Liver (tissue), 9 donors: ENCODE results near the gene FIGNL1. TPM values are rescaled to one million over a fixed set of nuclear protein-coding genes. Genes with fewer than 3 reads are reported as not detected.

Source experiments
- DNase-seq: peaks from one replicate; pipeline ENCODE4 v3.0.0-alpha.2; 2017; ENCODE audit warnings: low spot score
- H3K27ac ChIP-seq, 2 donors: one replicate each; pipeline ENCODE4 v1.7.0; 2013; ENCODE audit warnings: inconsistent platforms in 2 of 2, low read length in 2 of 2, control low read depth in 1 of 2, low read depth in 1 of 2, mild to moderate bottlenecking in 1 of 2
- H3K27me3 ChIP-seq, 4 donors: one replicate each; pipeline versions ENCODE4 v1.6.1 to v1.7.0; 2013; ENCODE audit warnings: low read length in 3 of 4, inconsistent platforms in 1 of 4, mild to moderate bottlenecking in 1 of 4, moderate library complexity in 1 of 4; ENCODE audit not compliant: control insufficient read depth in 4 of 4, insufficient read depth in 4 of 4
- H3K36me3 ChIP-seq, 4 donors: one replicate each; pipeline versions ENCODE4 v1.6.1 to v1.7.0; 2013; ENCODE audit warnings: low read length in 3 of 4, mild to moderate bottlenecking in 3 of 4, low read depth in 1 of 4, moderate library complexity in 1 of 4; ENCODE audit not compliant: control insufficient read depth in 4 of 4, insufficient read depth in 3 of 4
- H3K4me1 ChIP-seq, 4 donors: one replicate each; pipeline versions ENCODE4 v1.6.1 to v1.7.0; 2013; ENCODE audit warnings: low read length in 3 of 4, mild to moderate bottlenecking in 3 of 4, moderate library complexity in 1 of 4; ENCODE audit not compliant: control insufficient read depth in 4 of 4, insufficient read depth in 4 of 4
- H3K4me3 ChIP-seq, 3 donors: one replicate each; pipeline versions ENCODE4 v1.6.1 to v1.7.0; 2013; ENCODE audit warnings: low read length in 3 of 3, control low read depth in 1 of 3, low read depth in 1 of 3, mild to moderate bottlenecking in 1 of 3
- H3K9ac ChIP-seq, 2 donors: one replicate each; pipeline ENCODE4 v1.7.0; 2013; ENCODE audit warnings: low read length in 2 of 2, mild to moderate bottlenecking in 2 of 2, moderate library complexity in 2 of 2, control low read depth in 1 of 2, low read depth in 1 of 2
- H3K9me3 ChIP-seq, 4 donors: one replicate each; pipeline versions ENCODE4 v1.6.1 to v1.7.0; 2013; ENCODE audit warnings: low read length in 3 of 4; ENCODE audit not compliant: control insufficient read depth in 4 of 4
- FOXA1 ChIP-seq: IDR thresholded peaks from 2 replicates; pipeline ENCODE4 v1.6.1; 2016; ENCODE audit warnings: antibody characterized with exemption
- FOXA2 ChIP-seq: IDR thresholded peaks from 2 replicates; pipeline ENCODE4 v1.6.1; 2016; ENCODE audit warnings: antibody characterized with exemption
- GABPA ChIP-seq, 2 donors: IDR thresholded peaks in 1 of 2; conservative IDR thresholded peaks in 1 of 2; 2 replicates each; pipeline ENCODE4 v1.6.1; 2016; ENCODE audit warnings: antibody characterized with exemption in 2 of 2, mild to moderate bottlenecking in 1 of 2, moderate library complexity in 1 of 2
- HNF4A ChIP-seq, 2 donors: conservative IDR thresholded peaks; 2 replicates each; pipeline ENCODE4 v1.6.1; 2016; ENCODE audit warnings: antibody characterized with exemption in 2 of 2, mild to moderate bottlenecking in 2 of 2
- HNF4G ChIP-seq: IDR thresholded peaks from 2 replicates; pipeline ENCODE4 v1.6.1; 2016; ENCODE audit warnings: antibody characterized with exemption
- MAX ChIP-seq: IDR thresholded peaks from 2 replicates; pipeline ENCODE4 v1.6.1; 2016; ENCODE audit warnings: antibody characterized with exemption
- RAD21 ChIP-seq, 2 donors: IDR thresholded peaks; 2 replicates each; pipeline ENCODE4 v1.6.1; 2016; ENCODE audit warnings: antibody characterized with exemption in 2 of 2, mild to moderate bottlenecking in 2 of 2
- RXRA ChIP-seq, 2 donors: IDR thresholded peaks; 2 replicates each; pipeline ENCODE4 v1.6.1; 2017 to 2018; ENCODE audit warnings: antibody characterized with exemption in 2 of 2, mild to moderate bottlenecking in 1 of 2
- SP1 ChIP-seq: IDR thresholded peaks from 2 replicates; pipeline ENCODE4 v1.6.1; 2018; ENCODE audit warnings: antibody characterized with exemption, mild to moderate bottlenecking
- TAF1 ChIP-seq: conservative IDR thresholded peaks from 2 replicates; pipeline ENCODE4 v1.6.1; 2016; ENCODE audit warnings: antibody characterized with exemption, mild to moderate bottlenecking
- YY1 ChIP-seq: IDR thresholded peaks from 2 replicates; pipeline ENCODE4 v1.6.1; 2016; ENCODE audit warnings: antibody characterized with exemption, mild to moderate bottlenecking
- ZBTB33 ChIP-seq: IDR thresholded peaks from 2 replicates; pipeline ENCODE4 v1.6.1; 2016; ENCODE audit warnings: antibody characterized with exemption
- WGBS: extraction: QIAGEN DNeasy Blood & Tissue Kit; methylation state at CpG from one replicate; pipeline ENCODE4 v1.1.7; 2013; 5-methylcytosine and 5-hydroxymethylcytosine counted together
- polyA plus RNA-seq, 2 donors: library from polyadenylated mRNA; stranded (reverse) in 1 of 2; unstranded in 1 of 2; fragments of 200-250 nt in 1 of 2; fragments of >200 nt in 1 of 2; fragmentation: Nextera tagmentation in 1 of 2; extraction: Ambion mirVana in 1 of 2; gene quantifications; one replicate each; pipeline versions ENCODE4 v1.2.1 to v1.2.3, GENCODE V29; 2013 to 2015
- total RNA-seq, 2 donors: library from RNA; depleted of rRNA; stranded (reverse); fragments of >200 nt; gene quantifications; one replicate each; pipeline ENCODE4 v1.2.3, GENCODE V29; 2014
- TF ChIP-seq, protein P1 (sequence below): fragments of 150-350 bp; IDR thresholded peaks from 2 replicates; pipeline ENCODE4 v1.5.1; 2017; ENCODE audit warnings: improper control_type of control experiment, low read depth, low read length; ENCODE audit not compliant: missing input control
- donor health status: healthy.
- donor health status: healthy.
- donor health status: healthy.
- donor health status: healthy.
- donor health status: healthy.

Gene FIGNL1
- total and polyA plus RNA-seq, 4 donors: 1.2 to 13.2 (median 3.3) TPM

- no peaks in the 10 kb centered on the region for H3K9me3 ChIP-seq
- H3K4me1 ChIP-seq: no peaks in the 10 kb centered on the region
- H3K9ac ChIP-seq: no peak overlapping the region
- no peak overlapping the region for H3K4me3 ChIP-seq
- 80% methylated on average over 2 of the region's 2 CpGs for WGBS
- no peaks in the 10 kb centered on the region for H3K27me3 ChIP-seq
- no peak for TF ChIP-seq GABPA (IDR thresholded peaks at IDR 0.05 in 1 of 2, conservative IDR thresholded peaks at IDR 0.05 in 1 of 2)
- no peak for TF ChIP-seq FOXA1
- no peak for TF ChIP-seq YY1
- DNase-seq: no peak
- no peaks in the 10 kb centered on the region for H3K36me3 ChIP-seq
- H3K27ac ChIP-seq: no peak overlapping the region
These were observed 22.6 kb downstream of the FIGNL1 start for GRCh38 chr7:50427518-50427917.

GRCh38 chr7:50426280-50427045 lies 23.7 kb downstream of the FIGNL1 start:
- TF ChIP-seq TAF1 (no peak), FOXA1 (no peak)
- Histone ChIP-seq H3K4me3 (no peak overlapping the region), H3K27ac (no peak overlapping the region), H3K9ac (no peak overlapping the region), H3K9me3 (no peaks in the 10 kb centered on the region), H3K4me1 (no peaks in the 10 kb centered on the region), H3K36me3 (no peaks in the 10 kb centered on the region), H3K27me3 (no peaks in the 10 kb centered on the region)
- WGBS: 84% methylated on average over 5 of the region's 5 CpGs
- no peak for DNase-seq

GRCh38 chr7:50425318-50425717 lies 24.8 kb downstream of the FIGNL1 start:
- H3K27ac ChIP-seq: no peak overlapping the region
- no peaks in the 10 kb centered on the region for H3K36me3 ChIP-seq
- H3K4me3 ChIP-seq: no peak overlapping the region
- H3K9ac ChIP-seq: no peak overlapping the region
- no peaks in the 10 kb centered on the region for H3K27me3 ChIP-seq
- TF ChIP-seq SP1 (no peak), TAF1 (no peak), RXRA (IDR thresholded peaks at IDR 0.05) (no peak), FOXA2 (no peak), MAX (no peak), RAD21 (IDR thresholded peaks at IDR 0.05) (no peak), ZBTB33 (no peak), HNF4G (no peak), FOXA1 (no peak), HNF4A (conservative IDR thresholded peaks at IDR 0.05) (no peak)
- TF ChIP-seq, protein P1, sequence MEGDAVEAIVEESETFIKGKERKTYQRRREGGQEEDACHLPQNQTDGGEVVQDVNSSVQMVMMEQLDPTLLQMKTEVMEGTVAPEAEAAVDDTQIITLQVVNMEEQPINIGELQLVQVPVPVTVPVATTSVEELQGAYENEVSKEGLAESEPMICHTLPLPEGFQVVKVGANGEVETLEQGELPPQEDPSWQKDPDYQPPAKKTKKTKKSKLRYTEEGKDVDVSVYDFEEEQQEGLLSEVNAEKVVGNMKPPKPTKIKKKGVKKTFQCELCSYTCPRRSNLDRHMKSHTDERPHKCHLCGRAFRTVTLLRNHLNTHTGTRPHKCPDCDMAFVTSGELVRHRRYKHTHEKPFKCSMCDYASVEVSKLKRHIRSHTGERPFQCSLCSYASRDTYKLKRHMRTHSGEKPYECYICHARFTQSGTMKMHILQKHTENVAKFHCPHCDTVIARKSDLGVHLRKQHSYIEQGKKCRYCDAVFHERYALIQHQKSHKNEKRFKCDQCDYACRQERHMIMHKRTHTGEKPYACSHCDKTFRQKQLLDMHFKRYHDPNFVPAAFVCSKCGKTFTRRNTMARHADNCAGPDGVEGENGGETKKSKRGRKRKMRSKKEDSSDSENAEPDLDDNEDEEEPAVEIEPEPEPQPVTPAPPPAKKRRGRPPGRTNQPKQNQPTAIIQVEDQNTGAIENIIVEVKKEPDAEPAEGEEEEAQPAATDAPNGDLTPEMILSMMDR: no peak
- no peaks in the 10 kb centered on the region for H3K9me3 ChIP-seq
- 85% methylated on average over 6 of the region's 6 CpGs for WGBS
- H3K4me1 ChIP-seq: no peaks in the 10 kb centered on the region
- DNase-seq: no peak
